GM20431 (cell line): ENCODE measurements around the gene PRKCH.

Source experiments
- in situ Hi-C: fragments of 300-500 bp; cut with MseI, MboI; formaldehyde crosslinking; loops from one replicate; pipeline ENCODE4 v1.15.0; 2020; ENCODE audit warnings: low sequenced_read_pairs; ENCODE audit not compliant: unreplicated experiment

Gene PRKCH

GRCh38 chr14:61498811-61499210 is 177.4 kb downstream of the PRKCH start:
- in situ Hi-C loops: no loop called here

GRCh38 chr14:61499991-61500390 is 178.6 kb downstream of the PRKCH start:
- in situ Hi-C loops: no loop called here

DNA sequence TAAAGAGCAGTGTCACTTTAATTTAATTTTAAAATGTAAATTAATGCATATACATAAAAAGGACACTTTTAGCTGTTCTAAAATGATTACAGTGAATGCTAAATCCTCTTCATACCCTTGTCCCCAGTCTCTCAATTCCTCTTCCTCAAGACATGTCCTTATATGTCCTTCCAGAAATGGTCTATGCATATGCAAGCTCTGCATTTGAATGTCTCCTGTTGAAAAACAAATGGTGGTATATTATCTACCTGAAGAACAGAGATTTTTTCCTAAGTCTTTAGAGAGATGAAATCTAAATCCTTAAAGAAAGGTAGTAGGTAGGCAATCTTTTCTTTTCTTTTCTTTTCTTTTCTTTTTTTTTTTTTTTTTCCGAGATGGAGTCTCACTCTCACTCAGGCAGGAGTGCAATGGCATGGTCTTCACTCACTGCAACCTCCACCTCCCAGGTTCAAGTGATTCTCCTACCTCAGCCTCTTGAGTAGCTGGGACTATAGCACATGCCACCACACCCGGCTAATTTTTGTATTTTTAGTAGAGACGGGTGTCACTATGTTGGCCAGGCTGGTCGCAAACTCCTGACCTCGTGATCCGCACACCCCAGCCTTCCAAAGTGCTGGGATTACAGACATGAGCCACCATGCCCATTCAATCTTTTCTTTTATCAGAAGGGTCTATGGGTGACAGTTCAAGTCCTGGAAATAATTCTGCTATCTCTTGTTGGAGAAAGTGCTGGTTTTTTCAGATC is 180.5 kb downstream of the PRKCH start:
- in situ Hi-C loops: no loop called here

- in situ Hi-C loops: no loop called here
Observed at GRCh38 chr14:61502459-61503093, 181.2 kb downstream of the PRKCH start.

GRCh38 chr14:61503167-61503801 is 181.9 kb downstream of the PRKCH start:
- in situ Hi-C loops: no loop called here

DNA sequence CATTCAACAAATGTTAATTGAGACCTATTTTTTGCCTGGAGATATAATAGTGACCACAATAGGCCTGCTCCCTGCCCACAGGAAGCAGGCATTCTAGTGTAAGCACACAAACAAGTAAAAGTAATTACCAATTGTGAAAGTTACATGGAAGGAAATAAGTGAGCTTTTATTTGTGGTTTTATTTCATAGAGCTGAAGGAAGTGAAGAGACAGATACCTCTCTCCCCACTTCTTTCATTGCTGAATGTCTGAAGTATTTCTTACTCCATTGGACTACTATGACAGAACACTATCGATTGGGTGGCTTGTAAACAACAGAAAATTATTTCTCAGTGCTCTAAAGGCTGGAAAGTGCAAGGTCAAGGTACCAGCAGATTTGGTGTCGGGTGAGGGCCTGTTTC is 183.5 kb downstream of the PRKCH start:
- in situ Hi-C loops: no loop called here

DNA sequence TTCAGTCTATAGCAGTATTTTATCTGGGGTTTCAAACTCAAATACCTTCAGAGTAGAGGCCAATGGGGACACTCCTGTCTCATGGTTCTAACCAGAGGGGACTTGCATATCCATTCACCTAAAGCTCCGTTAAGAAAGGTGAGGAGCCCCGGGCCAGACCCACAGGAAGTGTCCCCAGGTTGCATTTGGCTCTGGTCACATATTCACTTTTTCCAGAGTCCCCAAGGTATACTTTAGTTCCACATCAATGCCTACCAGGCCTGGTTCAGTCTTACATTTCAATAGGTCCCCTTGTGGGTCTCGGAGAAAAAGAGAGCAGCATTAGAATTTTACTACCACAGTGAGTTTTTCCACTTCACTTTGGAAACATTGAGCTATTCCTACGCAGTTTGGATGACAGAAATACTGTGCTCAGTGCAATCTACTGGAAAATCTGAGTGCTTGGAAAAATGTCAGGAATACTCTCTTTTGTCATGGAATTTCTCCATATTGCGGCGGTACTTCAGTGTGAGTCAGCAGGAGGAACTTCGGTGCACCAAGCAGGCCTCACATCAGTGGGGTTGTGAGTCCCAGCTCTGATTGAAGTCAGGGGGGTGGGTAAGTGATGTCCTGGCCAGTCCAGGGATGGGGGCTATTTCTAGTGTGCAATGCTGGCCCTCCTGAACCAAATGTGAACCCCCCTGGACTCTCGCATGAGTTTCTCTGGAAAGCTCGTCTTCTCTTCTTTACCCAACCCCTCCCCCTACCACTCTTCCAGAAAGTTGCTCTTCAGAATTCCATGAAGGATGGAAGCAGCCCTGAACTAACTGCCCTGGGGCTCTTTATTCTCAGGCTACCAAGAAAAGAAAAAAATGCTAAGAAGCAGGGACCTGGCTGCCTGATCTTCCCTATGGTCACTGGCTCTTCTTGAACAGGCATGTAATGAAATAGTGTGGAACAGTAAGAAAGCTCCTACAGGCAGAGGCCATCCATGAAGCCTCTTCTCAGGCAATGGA is 184.7 kb downstream of the PRKCH start:
- in situ Hi-C loops: no loop called here

- in situ Hi-C loops: no loop called here
Observed at GRCh38 chr14:61508526-61508925, 187.1 kb downstream of the PRKCH start.

DNA sequence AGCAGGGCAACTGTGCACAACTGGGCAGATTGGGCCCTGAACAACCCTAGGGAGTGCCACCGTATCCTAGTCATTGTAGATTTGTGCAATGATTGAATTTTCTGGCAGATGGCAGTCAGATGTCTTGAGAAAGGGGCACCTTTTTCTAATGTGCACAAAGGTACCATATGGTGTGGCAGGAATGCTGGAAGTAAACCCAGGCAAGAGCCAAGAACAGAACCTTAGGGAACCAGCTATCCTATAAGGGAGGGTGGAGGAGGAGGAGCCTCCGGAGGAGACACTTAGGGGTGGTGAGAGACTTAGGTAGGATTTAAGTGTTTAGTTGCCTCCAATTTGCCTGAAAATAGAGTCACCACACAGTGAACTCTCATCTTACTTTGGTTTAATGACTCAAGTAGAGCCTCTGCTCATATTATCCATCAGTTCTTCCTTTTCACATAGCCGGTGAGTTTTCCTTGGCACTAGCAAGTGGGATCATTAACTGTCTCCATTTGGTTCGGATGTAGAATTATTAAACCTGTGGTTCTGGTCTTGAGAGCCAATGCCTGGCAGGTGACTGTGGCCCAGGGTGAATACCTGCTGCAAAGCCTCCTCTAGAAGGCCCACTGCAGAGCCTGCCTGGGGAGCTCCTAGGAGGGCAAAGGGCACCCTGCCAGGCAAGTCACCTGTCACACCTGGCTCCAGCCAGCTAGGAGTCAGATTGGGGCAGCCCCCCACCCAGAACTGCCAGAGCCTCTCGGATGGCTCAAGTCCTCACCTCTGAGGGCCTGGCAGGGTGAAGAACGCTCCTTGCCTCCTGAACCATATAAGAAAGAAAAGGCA is 189.6 kb downstream of the PRKCH start:
- in situ Hi-C loops: no loop called here

DNA sequence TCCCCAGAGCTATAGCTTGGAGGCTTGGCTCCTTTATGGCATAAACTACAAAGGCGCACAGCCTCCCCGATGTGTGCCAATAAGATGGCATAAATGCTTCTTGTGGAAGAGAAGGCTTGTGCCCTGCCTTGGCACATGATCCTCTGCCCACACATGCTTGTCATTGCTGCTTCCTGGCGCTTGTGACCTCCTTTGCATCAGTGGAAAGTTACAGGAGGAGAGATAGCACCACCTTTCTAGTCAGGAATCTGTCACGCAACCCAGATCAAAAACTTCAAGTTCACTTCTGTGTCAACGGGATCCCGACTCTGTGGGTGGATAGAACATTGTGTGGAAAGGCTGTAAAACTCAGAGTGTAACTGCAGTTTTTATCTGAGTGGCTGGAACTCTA is 190.2 kb downstream of the PRKCH start:
- in situ Hi-C loops: no loop called here

- in situ Hi-C loops: no loop called here
Observed at GRCh38 chr14:61512026-61512834, 190.9 kb downstream of the PRKCH start.

DNA sequence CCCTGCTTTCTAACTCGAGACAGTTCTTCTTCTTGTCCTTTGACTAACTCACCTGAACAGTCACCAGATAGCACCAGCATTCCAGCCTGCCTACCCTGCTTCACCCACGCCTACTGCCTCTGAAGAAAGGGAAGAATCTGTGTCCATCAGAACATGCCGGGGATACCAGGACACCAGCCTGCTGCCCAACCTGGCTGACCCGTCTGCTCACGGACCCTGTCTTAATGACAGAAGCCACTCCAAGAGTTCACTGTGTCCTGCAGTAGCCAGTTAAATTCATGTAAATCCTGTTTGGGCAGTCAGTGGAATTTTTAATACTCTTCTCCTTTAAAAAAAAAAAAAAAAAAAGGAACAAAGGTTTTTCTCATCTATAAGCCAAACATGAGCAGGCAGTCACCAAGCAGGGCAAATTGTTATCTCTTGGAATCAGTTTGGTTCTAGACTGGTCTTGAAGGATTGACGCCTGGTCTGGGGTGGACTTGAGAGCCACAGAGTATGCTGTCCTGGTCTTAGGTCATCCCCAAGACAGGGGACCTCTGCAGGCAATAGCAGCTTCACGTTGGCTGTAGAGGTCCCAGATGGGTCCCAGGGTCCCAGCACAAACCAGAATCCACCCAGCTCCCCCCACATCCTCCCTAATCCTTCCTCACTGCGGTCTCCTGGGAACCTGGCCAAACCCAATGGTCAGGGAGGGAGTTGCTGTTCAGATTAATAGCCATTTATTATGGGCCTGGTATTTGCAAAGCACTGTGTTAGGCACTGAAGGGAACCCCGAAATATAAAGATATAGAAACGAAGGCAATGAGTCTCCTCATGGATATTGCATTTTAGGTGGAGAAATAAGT is 192.8 kb downstream of the PRKCH start:
- in situ Hi-C loops: no loop called here

DNA sequence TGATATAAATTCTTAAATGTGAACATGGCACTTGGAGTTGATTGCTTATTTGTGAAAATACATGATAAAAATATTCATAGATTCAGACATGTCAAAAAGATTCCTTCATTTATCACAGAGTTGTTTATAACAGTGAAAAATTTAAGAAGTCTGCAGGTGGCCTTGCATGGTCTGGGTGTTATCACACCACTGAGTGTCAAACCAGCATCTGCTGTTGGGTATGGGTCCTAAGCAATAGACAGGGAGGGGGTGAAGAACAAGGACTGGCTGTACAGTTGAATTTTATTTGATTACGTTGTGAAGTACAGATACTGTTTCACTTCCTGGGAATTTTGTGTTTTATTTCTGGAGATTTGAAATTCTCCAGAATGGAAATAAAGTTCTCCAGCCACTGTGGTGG is 193.5 kb downstream of the PRKCH start:
- in situ Hi-C loops: no loop called here

- in situ Hi-C loops: no loop called here
Observed at GRCh38 chr14:61515436-61516117, 194.2 kb downstream of the PRKCH start.

- in situ Hi-C loops: no loop called here
Observed at GRCh38 chr14:61516118-61516743, 194.9 kb downstream of the PRKCH start.

DNA sequence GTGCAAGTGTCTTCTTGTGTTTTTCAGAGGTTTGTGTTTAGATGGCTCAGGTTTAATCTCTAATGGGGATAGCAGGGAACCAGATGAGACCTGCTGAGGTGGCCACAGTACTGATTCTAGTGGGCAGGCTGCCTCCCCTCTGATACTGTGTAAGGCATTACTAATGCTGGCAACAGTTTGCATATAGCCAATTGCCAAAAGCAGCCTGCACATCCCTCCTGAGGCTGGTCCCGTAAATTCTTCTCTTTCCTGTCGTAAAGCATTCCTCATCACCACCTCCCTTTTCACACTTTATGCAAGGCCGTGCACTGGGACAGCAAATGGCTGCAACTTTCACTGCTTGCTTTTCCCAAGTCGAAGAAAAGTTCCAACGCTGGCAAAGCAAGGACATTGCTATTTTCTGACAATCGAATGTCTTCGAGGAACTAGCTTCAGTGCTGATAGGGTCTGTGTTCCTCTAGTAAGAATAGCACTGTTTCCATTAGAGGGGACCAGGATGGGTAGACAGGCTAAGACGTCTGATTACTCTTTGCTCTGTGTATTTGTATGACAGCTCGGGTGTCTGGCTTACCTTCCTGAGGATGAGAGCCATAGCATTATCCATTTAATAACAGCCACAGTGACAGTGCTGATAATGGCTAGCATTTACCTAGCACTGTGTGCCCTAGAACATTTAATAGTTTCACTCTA is 195.7 kb downstream of the PRKCH start:
- in situ Hi-C loops: no loop called here
